ENCODE results near the gene HIF1A.
"Not testable (repeated sequence)": the region's sequence is repeated elsewhere in the genome, so short reads cannot be mapped to it uniquely, and the experiment has no call there.

The HIF1A gene

DNA sequence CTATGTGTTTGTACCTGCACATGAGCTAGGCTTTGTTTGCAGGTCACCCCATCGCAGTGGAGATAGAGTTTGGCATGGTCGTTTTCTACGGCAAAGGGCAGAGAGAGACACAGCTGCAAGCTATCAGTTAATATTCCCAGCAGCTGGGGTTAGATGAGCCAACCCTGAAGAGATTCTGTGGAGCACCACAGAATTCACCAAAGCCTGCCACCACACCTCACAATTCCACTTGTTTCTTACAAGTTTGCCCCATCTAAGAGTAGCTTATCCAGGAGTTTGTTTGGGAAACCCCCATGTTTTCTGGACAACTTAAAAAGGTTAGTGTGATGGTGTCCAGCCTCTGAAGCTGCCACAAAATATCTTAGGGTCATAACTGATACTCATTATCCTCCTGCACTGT, 20.0 kb upstream of the HIF1A start:
- no peak for DNase-seq

DNA sequence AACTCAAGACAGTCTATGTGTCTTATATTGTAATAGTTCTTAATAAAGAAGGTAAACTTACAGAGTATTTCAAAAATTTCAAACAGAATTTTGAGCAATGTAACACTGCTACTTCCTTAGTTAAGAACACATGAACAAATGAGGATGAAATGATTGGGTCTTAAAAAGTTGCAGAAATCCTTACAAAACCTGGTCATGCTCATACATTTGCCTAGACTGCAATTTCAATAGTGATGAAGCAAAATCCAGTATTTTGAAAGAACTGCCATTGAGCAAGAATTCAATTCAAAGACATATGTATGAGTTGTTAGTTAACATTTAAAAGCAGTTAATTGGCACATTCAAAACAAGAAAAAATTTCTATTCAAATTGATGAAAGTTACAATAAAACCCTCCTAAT, 17.8 kb upstream of the HIF1A start:
- DNase-seq = no peak

DNA sequence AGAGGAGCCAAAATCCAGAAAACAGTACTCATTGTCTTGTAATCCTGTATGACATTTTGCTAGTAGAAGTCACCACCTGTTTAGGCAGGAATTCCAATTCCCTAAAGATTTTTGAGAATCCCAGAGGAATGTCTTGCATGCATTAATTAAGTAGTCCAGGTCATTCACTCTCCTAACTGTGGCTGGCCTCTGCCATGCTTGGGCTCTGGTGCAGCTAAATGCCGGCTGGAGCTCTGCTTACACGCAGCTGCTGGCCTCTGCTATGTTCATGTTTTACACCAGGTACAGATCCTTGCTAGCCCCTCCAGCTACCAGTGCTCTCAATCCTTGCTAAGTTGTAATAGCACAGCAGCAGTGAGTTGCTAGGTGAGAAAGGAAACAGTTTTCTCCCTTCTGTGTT, 16.3 kb upstream of the HIF1A start:
- DNase-seq = no peak

DNA sequence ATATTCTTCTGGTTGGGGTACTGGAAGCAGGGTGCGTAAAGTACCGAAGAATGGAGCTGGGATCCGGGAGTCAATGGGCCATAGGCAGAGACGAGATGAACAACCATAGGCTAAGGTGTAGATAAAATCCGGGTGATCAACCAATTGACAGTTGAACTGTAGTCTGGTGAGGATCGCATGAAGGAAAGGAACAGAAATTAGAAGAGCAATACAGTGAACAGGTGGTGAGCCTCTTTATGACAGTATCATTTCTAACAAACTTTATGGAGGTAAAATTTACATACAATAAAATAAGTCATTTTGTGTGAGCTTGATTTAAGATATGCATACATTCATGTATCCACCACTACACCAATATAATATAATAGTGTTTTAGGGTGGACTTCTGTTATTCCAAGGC, 13.9 kb upstream of the HIF1A start:
- no peak for DNase-seq

DNA sequence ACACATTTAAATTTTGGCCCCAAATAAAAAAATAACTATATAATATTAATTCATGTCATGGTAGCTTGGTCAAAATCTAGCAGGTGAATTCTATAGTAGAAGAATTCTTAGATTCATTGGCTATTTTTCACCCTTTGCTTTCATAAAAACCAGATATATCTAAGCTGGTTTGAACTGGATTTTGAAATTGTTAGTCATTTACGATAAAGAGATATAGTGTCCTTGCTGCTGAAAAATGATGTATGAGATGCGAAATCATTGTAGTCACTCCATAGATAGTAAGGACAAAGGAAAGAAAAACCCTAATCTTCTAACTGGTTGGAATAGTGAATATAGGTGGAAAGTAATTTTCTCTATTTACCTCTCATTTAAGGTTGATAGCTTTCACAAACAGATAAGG, 12.2 kb upstream of the HIF1A start:
- DNase-seq = no peak

DNA sequence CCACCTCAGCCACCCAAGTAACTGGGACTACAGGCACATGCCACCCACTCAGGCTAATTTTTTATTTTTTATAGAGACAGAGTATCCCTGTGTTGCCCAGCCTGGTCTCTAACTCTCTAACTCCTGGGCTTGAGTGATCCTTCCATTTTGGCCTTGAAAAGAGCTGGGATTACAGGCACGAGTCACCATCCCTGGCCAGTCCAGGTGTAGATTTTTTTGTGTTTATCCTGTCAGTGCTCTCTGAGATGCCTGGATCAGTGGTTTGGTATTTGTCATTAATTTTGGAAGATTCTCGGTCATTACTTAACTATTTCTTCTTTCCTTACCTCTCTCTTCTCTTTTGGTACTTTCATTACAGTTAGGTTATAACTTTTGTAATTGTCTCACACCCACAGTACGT, 5.3 kb upstream of the HIF1A start:
- no peak for DNase-seq

DNA sequence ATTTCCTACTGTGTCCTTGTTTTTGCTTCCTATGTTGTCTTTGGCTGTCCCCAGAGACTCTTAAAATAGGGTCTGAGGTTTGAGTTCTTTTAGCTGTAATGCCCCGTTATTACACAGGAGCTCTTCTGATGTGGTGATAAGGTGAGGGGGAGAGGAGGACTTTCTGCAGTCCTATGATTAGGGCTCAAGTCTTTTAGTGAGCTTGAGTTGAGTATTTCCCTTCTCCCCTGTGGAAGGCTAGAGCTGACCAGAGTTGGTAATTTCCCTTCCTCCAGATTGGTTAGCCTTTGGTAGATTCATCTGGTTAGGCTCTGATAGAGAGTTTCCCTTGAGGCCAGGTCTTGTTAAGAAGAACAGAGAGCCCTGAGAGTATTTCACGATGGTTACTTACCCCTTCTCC, 4.3 kb upstream of the HIF1A start:
- no peak for DNase-seq

DNA sequence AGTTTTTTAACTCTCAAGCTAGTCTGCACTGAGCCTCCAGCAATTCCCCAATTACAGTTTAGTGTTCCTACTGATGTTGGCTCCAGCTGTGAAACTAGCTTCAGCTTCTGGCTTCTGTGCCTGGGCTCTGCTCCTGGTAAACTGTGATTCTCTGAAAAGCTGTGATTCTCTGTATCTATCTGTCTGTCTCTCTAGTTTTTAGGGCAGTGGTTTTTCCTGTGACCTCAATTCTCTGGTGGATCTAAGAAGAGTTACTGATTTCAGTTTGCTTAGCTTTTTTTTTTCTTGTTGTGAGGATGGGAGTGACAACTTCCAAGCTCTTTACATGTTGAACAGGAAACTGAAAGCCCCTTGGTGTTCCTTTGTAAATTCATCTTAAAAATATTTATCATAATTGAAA, 3.8 kb upstream of the HIF1A start:
- no peak for DNase-seq

DNA sequence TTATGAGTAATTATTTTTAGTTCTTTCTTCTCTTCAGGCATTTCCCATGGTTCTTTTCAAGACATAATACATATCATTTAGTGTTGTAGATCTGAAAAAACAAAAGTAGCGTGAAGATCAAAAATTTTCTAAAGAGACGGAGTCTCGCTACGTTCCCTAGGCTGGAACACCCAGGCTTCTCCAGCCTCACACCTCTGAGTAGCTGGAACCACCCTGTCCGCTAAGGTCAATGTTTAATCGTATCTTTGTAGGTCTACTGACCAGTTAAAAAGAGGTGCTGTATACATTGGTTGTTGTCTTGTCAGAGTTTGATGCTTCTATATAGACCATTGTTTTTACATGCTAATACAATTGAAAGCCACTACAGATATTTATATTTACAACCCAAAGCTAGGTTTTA, 1.3 kb upstream of the HIF1A start:
- no peak for DNase-seq

DNA sequence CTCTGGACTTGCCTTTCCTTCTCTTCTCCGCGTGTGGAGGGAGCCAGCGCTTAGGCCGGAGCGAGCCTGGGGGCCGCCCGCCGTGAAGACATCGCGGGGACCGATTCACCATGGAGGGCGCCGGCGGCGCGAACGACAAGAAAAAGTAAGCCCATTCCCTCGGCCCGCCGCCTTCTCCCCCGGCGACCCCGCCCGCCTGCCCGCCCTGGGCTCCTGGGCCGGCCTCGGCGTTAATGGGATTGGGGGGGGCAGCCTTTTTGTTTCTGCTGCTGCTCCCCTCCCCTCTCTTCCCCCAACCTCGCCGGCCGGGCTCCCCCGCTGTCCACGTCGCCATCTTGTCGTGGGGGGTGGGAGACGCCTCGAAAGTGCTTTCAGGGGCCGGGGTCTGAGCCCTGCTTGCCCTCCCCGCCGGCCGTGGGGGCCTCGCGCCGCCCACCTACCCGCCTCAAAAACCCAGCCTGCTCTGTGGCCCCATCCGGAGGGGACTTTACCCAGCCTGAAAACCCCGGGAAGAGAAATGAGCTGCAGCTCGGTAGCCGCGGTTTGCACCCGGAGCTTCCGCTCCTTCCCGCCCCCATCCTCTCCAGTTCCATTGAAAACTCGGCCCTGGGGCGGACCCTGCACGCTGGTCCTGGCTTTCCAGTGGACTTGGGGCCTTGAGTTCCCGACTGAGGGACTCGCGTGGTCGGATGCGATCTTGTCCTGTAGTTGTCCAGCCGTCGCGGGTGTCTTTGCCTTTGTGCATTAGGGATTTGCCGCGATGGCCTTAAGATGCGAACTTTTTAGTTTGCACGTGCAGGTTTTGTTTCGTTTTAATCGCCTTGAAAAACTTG, 598 bp downstream of the HIF1A start:
- no peak for DNase-seq

DNA sequence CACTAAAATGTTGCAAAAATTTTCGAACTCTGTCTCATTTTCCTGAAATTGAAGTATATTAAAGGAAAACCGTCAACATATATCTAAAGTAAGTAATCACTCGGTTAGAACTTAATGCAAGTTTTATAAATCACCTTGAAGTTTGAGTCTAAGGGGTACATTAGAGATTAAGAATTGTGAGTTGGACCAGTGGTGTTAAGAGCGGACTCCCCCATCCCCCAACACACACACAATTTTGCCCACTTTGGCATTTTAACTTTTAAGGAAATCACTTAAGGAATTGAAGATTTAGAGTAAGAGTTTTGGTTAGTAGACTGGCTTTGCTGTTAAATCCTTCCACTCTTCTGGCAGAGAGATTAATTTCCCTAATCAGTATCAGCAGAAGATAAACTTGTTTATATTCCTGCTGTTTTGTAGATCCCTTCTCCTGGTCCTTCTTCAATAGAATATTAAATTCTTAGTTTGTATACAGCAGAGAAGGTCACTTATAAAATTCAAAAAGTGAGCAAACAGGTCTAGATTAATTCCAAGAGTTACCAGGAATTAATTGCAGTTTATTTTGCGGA, 1.5 kb downstream of the HIF1A start:
- no peak for DNase-seq

DNA sequence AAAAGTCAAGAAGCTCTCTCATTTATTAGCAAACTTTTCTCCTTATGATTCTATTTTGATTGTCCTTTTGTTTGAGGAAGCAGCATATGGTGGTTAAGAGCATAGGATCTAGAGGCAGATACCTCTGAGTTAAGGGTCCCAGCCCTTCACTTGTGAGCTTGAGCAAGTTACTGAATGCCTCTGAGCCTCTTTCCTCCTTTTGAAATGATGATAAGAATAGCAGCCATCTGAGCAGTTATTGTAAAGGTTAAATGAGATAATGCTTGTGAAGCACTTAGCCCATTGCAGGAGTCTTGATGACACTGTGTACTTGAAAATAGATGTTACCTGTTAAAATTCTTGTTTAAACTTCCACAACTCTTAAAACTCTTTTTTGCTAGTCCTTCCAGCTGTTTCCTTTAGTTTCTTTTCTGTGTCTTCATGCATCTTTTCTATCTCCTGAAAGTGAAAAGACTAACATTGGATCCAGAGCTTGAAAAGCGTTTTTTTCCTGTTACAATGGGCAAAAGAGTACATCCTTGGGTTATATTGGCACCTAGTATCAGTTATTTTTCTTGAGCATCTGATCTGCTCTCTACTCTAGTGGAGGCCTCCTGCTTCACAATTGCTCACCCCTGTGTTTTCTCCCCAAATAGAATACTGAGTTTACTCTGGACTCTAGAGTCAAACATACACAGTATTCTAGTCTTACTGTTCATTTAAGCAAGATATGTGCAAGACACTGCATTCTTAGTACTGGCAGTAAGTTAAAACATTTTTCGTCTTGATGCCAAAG, 3.1 kb downstream of the HIF1A start:
- DNase-seq = no peak

DNA sequence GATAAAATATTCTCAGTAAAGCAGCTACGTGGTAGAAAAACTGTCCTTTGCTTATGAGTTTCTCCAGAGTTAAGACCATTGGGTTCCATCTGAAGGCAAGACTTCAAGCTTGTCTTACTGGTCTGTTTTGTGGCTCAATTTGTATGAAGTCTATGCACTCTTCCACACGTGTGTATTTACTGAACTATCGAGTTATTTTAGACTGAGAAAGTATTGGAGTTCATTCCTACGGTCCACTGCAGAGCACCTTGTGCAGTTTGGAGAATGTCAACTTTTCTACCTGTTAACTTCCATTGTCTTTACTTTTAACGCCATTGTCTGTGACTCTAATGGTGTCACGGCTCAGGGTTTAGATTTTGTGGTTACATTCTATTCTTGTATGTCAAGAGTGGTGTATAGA, 3.7 kb downstream of the HIF1A start:
- DNase-seq = no peak

DNA sequence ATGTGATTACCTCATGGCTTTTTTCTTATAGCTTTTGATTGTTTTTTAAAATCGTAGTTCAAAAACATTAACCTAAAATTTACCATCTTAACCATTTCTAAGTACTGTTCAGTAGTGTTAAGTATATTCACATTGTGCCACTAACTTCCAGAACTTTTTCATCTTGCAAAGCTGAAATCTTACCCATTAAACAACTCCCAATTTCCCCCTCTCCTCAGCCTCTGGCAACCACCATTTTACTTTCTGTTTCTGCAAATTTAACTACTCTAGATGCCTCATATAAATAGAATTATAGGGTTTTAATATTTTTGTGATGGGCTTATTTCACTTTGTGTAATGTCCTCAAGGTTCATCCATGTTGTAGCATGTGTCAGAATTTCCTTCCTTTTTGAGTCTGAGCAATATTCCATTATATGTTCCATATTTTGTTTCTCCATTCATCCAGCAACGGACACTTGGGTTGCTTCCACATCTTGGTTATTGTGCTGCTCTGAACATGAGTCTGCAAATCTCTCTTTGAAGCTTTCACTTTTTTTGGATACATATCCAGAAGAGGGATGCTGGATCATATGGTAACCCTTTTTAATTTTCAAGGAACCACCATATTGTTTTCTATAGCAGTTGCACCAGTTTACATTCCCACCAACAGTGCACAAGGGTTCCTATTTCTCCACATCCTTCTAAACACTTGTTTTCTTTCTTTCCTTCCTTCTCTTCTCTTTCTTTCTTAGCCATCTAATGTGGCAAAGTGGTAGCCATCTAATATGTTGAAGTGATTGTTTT, 5.0 kb downstream of the HIF1A start:
- no peak for DNase-seq

DNA sequence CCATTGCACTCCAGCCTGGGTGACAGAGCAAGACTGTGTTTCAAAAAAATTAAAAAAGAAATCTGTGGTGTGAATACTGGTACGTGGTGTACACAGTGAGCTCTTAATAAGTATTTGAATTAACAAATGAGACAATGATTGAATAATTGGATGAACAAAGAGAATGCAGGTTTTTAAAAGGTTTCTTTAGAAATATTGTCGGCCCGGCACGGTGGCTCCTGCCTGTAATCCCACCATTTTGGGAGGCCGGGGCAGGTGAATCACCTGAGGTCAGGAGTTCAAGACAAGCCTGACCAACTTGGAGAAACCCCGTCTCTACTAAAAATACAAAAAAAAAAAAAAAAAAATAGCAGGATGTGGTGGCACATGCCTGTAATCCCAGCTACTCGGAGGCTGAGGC, 6.6 kb downstream of the HIF1A start:
- DNase-seq = no peak

DNA sequence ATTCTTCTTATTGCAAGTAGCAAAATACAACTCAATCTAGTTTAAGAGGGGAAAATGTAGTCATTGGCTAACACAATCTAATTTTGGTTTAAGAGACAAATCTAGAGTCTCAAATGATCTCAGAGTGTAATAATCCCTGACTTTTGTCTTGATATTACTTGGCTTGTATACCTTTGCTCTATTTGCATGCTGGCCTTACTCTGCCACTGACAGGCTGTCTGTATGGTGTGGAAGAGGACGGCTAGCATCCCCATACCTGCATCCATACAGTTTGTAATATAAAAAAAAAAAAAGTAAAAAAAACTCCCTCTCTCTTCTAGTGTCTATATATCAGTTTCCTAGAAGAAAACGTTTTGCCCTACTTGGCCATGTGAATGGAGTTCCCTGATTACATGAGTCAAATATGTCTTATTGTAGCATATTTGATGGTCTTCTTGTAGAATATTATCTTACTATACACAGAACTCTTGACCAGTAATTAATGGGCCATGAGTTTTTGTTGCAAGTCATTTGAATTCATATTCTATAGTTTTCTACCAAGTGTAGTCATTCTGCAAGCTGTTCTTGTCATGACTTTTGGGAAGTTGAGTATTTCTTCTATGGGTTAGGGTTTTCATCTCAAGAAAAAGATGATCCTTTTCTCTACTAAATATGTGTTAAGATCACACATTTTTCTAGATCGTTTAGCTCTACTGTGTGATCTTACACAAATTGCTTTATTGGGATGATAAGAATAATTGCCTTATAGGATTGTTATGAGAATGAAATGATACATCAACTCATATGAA, 8.2 kb downstream of the HIF1A start:
- no peak for DNase-seq

DNA sequence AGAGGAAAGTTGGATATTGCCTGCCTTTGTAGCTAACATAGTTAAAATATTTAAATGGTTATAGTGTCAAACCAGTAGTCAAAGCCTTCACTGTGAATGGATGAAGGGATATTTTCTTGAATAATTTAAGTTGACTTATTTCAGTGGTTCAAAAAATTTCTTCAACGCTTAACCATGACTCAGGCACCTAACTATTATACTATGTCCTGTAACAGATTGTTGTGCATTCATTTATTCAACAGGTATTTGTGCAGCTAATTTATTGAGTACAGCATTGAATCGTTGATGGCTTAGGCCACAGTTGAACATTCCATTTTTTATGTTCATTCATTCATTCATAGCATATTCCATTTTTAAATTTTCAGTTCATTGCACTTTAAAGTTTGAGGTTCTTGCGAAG, 9.2 kb downstream of the HIF1A start:
- no peak for DNase-seq

DNA sequence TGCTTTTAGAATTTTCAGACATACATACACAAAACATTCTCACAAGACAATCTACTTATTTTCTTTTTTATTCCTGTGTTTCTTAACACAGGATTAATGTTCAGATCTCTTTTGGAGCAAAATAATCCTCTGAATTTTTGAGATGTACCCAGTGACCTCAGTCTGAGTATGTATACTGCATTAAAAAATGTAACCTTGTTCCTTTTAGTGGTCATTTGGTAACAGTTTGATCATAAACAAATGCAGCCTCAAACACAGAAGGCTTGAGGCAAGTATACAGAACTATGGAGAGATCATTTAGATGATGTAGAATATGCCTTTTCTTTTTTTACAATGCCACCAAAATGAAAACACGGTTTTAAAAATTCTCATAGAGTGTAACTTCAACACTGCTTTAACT, 9.7 kb downstream of the HIF1A start:
- DNase-seq = no peak

DNA sequence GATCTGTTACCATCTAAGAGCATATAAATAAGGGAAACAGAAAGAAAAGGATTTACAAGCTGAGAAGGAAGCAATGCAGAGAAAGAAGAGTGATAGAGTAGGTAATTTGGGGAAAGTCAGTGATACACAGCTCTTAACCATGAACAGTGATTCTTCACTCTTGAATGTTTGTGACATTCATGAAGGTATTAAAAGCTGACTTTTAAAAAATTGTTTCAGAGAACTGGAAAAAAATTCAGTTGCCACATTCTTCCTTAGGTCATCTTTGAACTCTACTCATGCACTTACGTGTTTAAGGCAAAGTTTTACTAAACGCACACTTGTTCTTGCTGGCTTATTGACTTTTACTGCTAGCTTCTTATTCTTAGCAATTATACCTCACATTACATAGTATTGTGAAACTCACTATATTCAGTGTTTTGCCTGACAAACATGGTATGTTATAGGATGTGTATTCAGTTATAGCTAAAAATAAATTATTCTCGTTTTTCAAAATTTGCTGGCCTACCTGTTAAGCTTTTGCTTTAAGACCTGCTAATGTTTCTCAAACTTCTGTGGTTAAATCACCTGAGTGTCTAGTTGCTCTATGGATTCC, 10.9 kb downstream of the HIF1A start:
- no peak for DNase-seq

DNA sequence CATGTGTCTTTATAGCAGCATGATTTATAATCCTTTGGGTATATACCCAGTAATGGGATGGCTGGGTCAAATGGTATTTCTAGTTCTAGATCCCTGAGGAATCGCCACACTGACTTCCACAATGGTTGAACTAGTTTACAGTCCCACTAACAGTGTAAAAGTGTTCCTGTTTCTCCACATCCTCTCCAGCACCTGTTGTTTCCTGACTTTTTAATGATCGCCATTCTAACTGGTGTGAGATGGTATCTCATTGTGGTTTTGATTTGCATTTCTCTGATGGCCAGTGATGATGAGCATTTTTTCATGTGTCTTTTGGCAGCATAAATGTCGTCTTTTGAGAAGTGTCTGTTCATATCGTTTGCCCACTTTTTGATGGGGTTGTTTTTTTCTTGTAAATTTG, 12.5 kb downstream of the HIF1A start:
- DNase-seq = not testable (repeated sequence)

DNA sequence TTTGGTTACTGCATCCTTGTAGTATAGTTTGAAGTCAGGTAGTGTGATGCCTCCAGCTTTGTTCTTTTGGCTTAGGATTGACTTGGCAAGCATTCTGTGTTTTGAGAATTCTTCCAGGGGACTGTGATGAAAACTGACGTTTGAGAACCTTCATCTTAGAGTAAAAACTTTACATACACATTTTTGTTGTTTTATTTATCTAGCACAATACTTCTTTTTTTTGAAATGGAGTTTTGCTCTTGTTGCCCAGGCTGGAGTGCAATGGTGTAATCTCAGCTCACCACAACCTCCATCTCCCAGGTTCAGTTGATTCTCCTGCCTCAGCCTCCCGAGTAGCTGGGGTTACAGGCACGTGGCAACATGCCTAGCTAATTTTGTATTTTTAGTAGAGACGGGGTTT, 13.4 kb downstream of the HIF1A start:
- not testable (repeated sequence) for DNase-seq

Data from KG1 (cell line).